HepG2 (cell line): Measurements from ENCODE around the gene EGF.

Source experiments
- ATF7 ChIP-seq, 2 experiments: fragments of 450-650 bp in 1 of 2; sonication (generic) in 1 of 2; formaldehyde crosslinking in 1 of 2; IDR thresholded peaks; 2 replicates each; pipeline versions ENCODE4 v1.4.0 to v1.6.1; 2016 to 2020; ENCODE audit warnings: antibody characterized with exemption in 1 of 2, mild to moderate bottlenecking in 1 of 2, missing genetic modification reagents in 1 of 2
- BHLHE40 ChIP-seq: IDR thresholded peaks from 2 replicates; pipeline ENCODE4 v1.6.1; 2011; ENCODE audit warnings: low read length, improper control_type of control experiment
- CTCF ChIP-seq: sonication (generic); formaldehyde crosslinking; IDR thresholded peaks from 2 replicates; pipeline ENCODE4 v1.5.0; 2020; ENCODE audit warnings: mild to moderate bottlenecking, missing genetic modification reagents, moderate library complexity
- KDM5B ChIP-seq: sonication (generic); formaldehyde crosslinking; IDR thresholded peaks from 2 replicates; pipeline ENCODE4 v1.4.0; 2020; ENCODE audit warnings: missing genetic modification reagents, mild to moderate bottlenecking, borderline replicate concordance
- MTF1 ChIP-seq: sonication (generic); formaldehyde crosslinking; IDR thresholded peaks from 2 replicates; pipeline ENCODE4 v1.5.0; 2020; ENCODE audit warnings: missing genetic modification reagents
- MYC ChIP-seq: sonication (generic); formaldehyde crosslinking; IDR thresholded peaks from 2 replicates; pipeline ENCODE4 v1.9.0; 2021; ENCODE audit warnings: missing genetic modification reagents, borderline replicate concordance
- TOE1 ChIP-seq: sonication (generic); formaldehyde crosslinking; IDR thresholded peaks from 2 replicates; pipeline ENCODE4 v1.4.0; 2020; ENCODE audit warnings: mild to moderate bottlenecking, missing genetic modification reagents
- U2AF1 ChIP-seq: fragments of 200-400 bp; formaldehyde crosslinking; optimal IDR thresholded peaks from 2 replicates; pipeline ENCODE3; 2017; ENCODE audit warnings: mild to moderate bottlenecking, low read depth, low read length
- ZNF549 ChIP-seq: sonication (generic); formaldehyde crosslinking; IDR thresholded peaks from 2 replicates; pipeline ENCODE4 v1.5.0; 2020; ENCODE audit warnings: missing genetic modification reagents
- TF ChIP-seq, protein P1 (sequence below): sonication (generic); formaldehyde crosslinking; IDR thresholded peaks from 2 replicates; pipeline ENCODE4 v1.8.0; 2022; ENCODE audit warnings: mild to moderate bottlenecking, missing genetic modification reagents

GRCh38 chr4:109996526-109996925 is 83.8 kb downstream of the EGF start:
- TF ChIP-seq ATF7 (IDR thresholded peaks at IDR 0.05), result no peak
- TF ChIP-seq ATF7 (CRISPR knock-in tag; IDR thresholded peaks at IDR 0.05), result no peak
- TF ChIP-seq KDM5B (CRISPR knock-in tag), result no peak
- no peak for TF ChIP-seq CTCF (CRISPR knock-in tag)
- no peak for TF ChIP-seq BHLHE40
- no peak for TF ChIP-seq MYC
- TF ChIP-seq TOE1 (CRISPR knock-in tag), result no peak
- no peak for TF ChIP-seq MTF1 (CRISPR knock-in tag)
- TF ChIP-seq ZNF549 (CRISPR knock-in tag), result no peak
- TF ChIP-seq, protein P1, sequence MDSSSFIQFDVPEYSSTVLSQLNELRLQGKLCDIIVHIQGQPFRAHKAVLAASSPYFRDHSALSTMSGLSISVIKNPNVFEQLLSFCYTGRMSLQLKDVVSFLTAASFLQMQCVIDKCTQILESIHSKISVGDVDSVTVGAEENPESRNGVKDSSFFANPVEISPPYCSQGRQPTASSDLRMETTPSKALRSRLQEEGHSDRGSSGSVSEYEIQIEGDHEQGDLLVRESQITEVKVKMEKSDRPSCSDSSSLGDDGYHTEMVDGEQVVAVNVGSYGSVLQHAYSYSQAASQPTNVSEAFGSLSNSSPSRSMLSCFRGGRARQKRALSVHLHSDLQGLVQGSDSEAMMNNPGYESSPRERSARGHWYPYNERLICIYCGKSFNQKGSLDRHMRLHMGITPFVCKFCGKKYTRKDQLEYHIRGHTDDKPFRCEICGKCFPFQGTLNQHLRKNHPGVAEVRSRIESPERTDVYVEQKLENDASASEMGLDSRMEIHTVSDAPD (CRISPR knock-in tag), result no peak
- no peak for TF ChIP-seq U2AF1
